IMR-90 (cell line): Measurements from ENCODE around the gene NXF1. TPM values are rescaled to one million over a fixed set of nuclear protein-coding genes. Genes with fewer than 3 reads are reported as not detected.

Experiments used
- ATAC-seq: fragments of 200-7000 bp; cut with Tn5 transposase; 2 replicates; pipeline ENCODE4 v1.9.1; 2020; ENCODE audit warnings: low read depth, mild to moderate bottlenecking, moderate library complexity
- BruUV-seq: library from RNA; stranded (reverse); fragments of 400-500 nt; replicated peaks from 2 replicates; lab custom pipeline; 2021; lab: Mats Ljungman, UMichigan
- CTCF ChIA-PET: fragments of 300-600 bp; formaldehyde crosslinking; extraction: SDS; loops from one replicate; lab custom pipeline; 2021; ENCODE audit warnings: antibody characterized with exemption; lab: Yijun Ruan, JAX
- POLR2A ChIA-PET: fragments of 300-600 bp; sonication (Branson Sonifier 250); formaldehyde crosslinking; loops from one replicate; lab custom pipeline; 2022; ENCODE audit warnings: antibody characterized with exemption; ENCODE audit not compliant: unreplicated experiment; lab: Charles Lee
- DNase-seq: peaks from one replicate; pipeline ENCODE4 v3.0.0; 2013
- H2AFZ ChIP-seq: replicated peaks from 2 replicates; pipeline ENCODE3; 2013; ENCODE audit warnings: low read length, mild to moderate bottlenecking; ENCODE audit not compliant: poor library complexity
- H2AK5ac ChIP-seq: 2 replicates; pipeline ENCODE4 v1.6.1; 2013; ENCODE audit warnings: low read depth, low read length, inconsistent platforms
- H2AK9ac ChIP-seq: replicated peaks from 2 replicates; pipeline ENCODE3; 2013; ENCODE audit warnings: mild to moderate bottlenecking, low read depth, low read length, moderate library complexity; ENCODE audit not compliant: poor library complexity
- H2BK120ac ChIP-seq: 2 replicates; pipeline ENCODE4 v1.6.1; 2013; ENCODE audit warnings: low read depth, low read length, inconsistent platforms
- H2BK15ac ChIP-seq: 3 replicates; pipeline ENCODE4 v1.6.1; 2013; ENCODE audit warnings: low read depth, low read length, inconsistent platforms
- H2BK20ac ChIP-seq: 2 replicates; pipeline ENCODE4 v1.6.1; 2013; ENCODE audit warnings: low read depth, mild to moderate bottlenecking, inconsistent platforms, low read length, moderate library complexity
- H2BK5ac ChIP-seq: 2 replicates; pipeline ENCODE4 v1.6.1; 2013; ENCODE audit warnings: mild to moderate bottlenecking, low read depth, low read length, inconsistent platforms; ENCODE audit not compliant: poor library complexity, severe bottlenecking
- H3K14ac ChIP-seq: replicated peaks from 2 replicates; pipeline ENCODE4 v1.6.1; 2013; ENCODE audit warnings: low read depth, low read length, inconsistent platforms
- H3K18ac ChIP-seq: 2 replicates; pipeline ENCODE4 v1.6.1; 2013; ENCODE audit warnings: low read depth, low read length, control low read depth
- H3K23ac ChIP-seq: 2 replicates; pipeline ENCODE4 v1.6.1; 2013; ENCODE audit warnings: low read depth, low read length, inconsistent platforms
- H3K27ac ChIP-seq: 2 replicates; pipeline ENCODE4 v1.5.1; 2013; ENCODE audit warnings: mild to moderate bottlenecking, control low read depth, low read length; ENCODE audit not compliant: insufficient read depth
- H3K27me3 ChIP-seq: 2 replicates; pipeline ENCODE4 v1.6.1; 2013; ENCODE audit warnings: low read length; ENCODE audit not compliant: control insufficient read depth, insufficient read depth
- H3K36me3 ChIP-seq: 2 replicates; pipeline ENCODE4 v1.6.1; 2013; ENCODE audit warnings: low read length, mixed read lengths; ENCODE audit not compliant: control insufficient read depth, insufficient read depth
- H3K4ac ChIP-seq: 2 replicates; pipeline ENCODE4 v1.6.1; 2013; ENCODE audit warnings: low read depth, low read length, inconsistent platforms
- H3K4me1 ChIP-seq: 2 replicates; pipeline ENCODE4 v1.6.1; 2013; ENCODE audit warnings: low read length, mixed read lengths; ENCODE audit not compliant: control insufficient read depth, insufficient read depth
- H3K4me2 ChIP-seq: 2 replicates; pipeline ENCODE4 v1.6.1; 2013; ENCODE audit warnings: low read depth, mild to moderate bottlenecking, control low read depth, low read length, moderate library complexity
- H3K4me3 ChIP-seq: 2 replicates; pipeline ENCODE4 v1.5.1; 2013; ENCODE audit warnings: low read depth, mild to moderate bottlenecking, control low read depth, low read length, moderate library complexity; ENCODE audit not compliant: insufficient read depth
- H3K56ac ChIP-seq: 2 replicates; pipeline ENCODE4 v1.6.1; 2013; ENCODE audit warnings: low read length, inconsistent platforms; ENCODE audit not compliant: insufficient read depth; ENCODE audit errors: extremely low read depth
- H3K79me1 ChIP-seq, 2 experiments: 2 replicates each; pipeline ENCODE4 v1.6.1; 2013; ENCODE audit warnings: low read length in 2 of 2, inconsistent platforms in 1 of 2, low read depth in 1 of 2
- H3K9ac ChIP-seq: 2 replicates; pipeline ENCODE4 v1.6.1; 2013; ENCODE audit warnings: low read depth, low read length, control low read depth
- H3K9me1 ChIP-seq: 2 replicates; pipeline ENCODE4 v1.6.1; 2013; ENCODE audit warnings: low read length, inconsistent platforms; ENCODE audit not compliant: insufficient read depth
- H3K9me3 ChIP-seq: 2 replicates; pipeline ENCODE4 v1.6.1; 2013; ENCODE audit warnings: low read length; ENCODE audit not compliant: control insufficient read depth, insufficient read depth
- H4K20me1 ChIP-seq: 2 replicates; pipeline ENCODE4 v1.6.1; 2013; ENCODE audit warnings: low read length, inconsistent platforms; ENCODE audit not compliant: insufficient read depth
- H4K5ac ChIP-seq: 2 replicates; pipeline ENCODE4 v1.6.1; 2013; ENCODE audit warnings: mild to moderate bottlenecking, low read depth, low read length, control low read depth
- H4K8ac ChIP-seq, 2 experiments: 2 replicates each; pipeline ENCODE4 v1.6.1; 2013; ENCODE audit warnings: low read depth in 2 of 2, low read length in 2 of 2, control low read depth in 1 of 2, inconsistent platforms in 1 of 2
- H4K91ac ChIP-seq: 2 replicates; pipeline ENCODE4 v1.6.1; 2013; ENCODE audit warnings: low read depth, low read length, inconsistent platforms; ENCODE audit not compliant: insufficient read depth
- BHLHE40 ChIP-seq: fragments of 150-350 bp; IDR thresholded peaks from 2 replicates; pipeline ENCODE4 v1.6.1; 2016; ENCODE audit warnings: mild to moderate bottlenecking, low read depth, low read length
- CEBPB ChIP-seq: IDR thresholded peaks from 2 replicates; pipeline ENCODE4 v1.6.1; 2012; ENCODE audit warnings: low read depth, low read length, improper control_type of control experiment
- CHD1 ChIP-seq: IDR thresholded peaks from 2 replicates; pipeline ENCODE4 v1.6.1; 2012; ENCODE audit warnings: low read depth, low read length, improper control_type of control experiment
- MAZ ChIP-seq: IDR thresholded peaks from 2 replicates; pipeline ENCODE4 v1.6.1; 2012; ENCODE audit warnings: low read depth, mild to moderate bottlenecking, low read length, improper control_type of control experiment, moderate library complexity, borderline replicate concordance
- MXI1 ChIP-seq: IDR thresholded peaks from 2 replicates; pipeline ENCODE4 v1.6.1; 2012; ENCODE audit warnings: low read depth, mild to moderate bottlenecking, low read length, moderate library complexity, borderline replicate concordance
- NFE2L2 ChIP-seq: fragments of 150-350 bp; IDR thresholded peaks from 2 replicates; pipeline ENCODE4 v1.6.1; 2016; ENCODE audit warnings: low read depth, mild to moderate bottlenecking, low read length
- POLR2A ChIP-seq: IDR thresholded peaks from 2 replicates; pipeline ENCODE4 v1.6.1; 2012; ENCODE audit warnings: mild to moderate bottlenecking, low read depth, low read length
- RAD21 ChIP-seq: IDR thresholded peaks from 2 replicates; pipeline ENCODE4 v1.6.1; 2012; ENCODE audit warnings: low read length, improper control_type of control experiment
- RCOR1 ChIP-seq: IDR thresholded peaks from 2 replicates; pipeline ENCODE4 v1.6.1; 2012; ENCODE audit warnings: mild to moderate bottlenecking, low read length, improper control_type of control experiment; ENCODE audit not compliant: insufficient replicate concordance
- RFX5 ChIP-seq: IDR thresholded peaks from 2 replicates; pipeline ENCODE4 v1.8.0; 2012; ENCODE audit warnings: low read depth, mild to moderate bottlenecking, low read length, moderate library complexity
- SMC3 ChIP-seq: fragments of 150-350 bp; IDR thresholded peaks from 2 replicates; pipeline ENCODE4 v1.6.1; 2016; ENCODE audit warnings: low read depth, mild to moderate bottlenecking, antibody characterized with exemption, low read length, moderate library complexity
- WGBS, 2 experiments: methylation state at CpG; one replicate each; pipeline versions ENCODE4 v1.1.5 to v1.1.7; 2013; ENCODE audit warnings: missing lambda C conversion rate in 2 of 2; ENCODE audit not compliant: insufficient read length in 1 of 2; ENCODE audit errors: extremely low coverage in 2 of 2; 5-methylcytosine and 5-hydroxymethylcytosine counted together
- dilution Hi-C: fragments of 300-500 bp; cut with HindIII; formaldehyde crosslinking; loops from one replicate; pipeline ENCODE4 v1.14.3; 2018; ENCODE audit warnings: low sequenced_read_pairs; ENCODE audit not compliant: unreplicated experiment
- in situ Hi-C: fragments of 300-500 bp; cut with MboI; formaldehyde crosslinking; loops from 3 replicates; pipeline ENCODE4 v1.14.3; 2019; ENCODE audit warnings: low sequenced_read_pairs, inconsistent platforms, mixed read lengths
- intact Hi-C: fragments of 100-400 bp; cut with micrococcal nuclease; formaldehyde crosslinking; loops from 2 replicates; pipeline ENCODE4 v1.10.0; 2022
- polyA plus RNA-seq, 3 experiments: library from polyadenylated mRNA; depleted of rRNA; stranded (reverse); fragments of >200 nt; gene quantifications; 2 replicates each; pipeline ENCODE4 v1.2.3, GENCODE V29; 2012; ENCODE audit warnings: low replicate concordance in 1 of 3
- total RNA-seq: library from RNA; depleted of rRNA; stranded (reverse); fragments of >200 nt; gene quantifications from 2 replicates; pipeline ENCODE4 v1.2.3, GENCODE V29; 2012
- TF ChIP-seq, protein P1 (sequence below): fragments of 150-350 bp; IDR thresholded peaks from 2 replicates; pipeline ENCODE4 v1.6.1; 2016; ENCODE audit warnings: low read depth, mild to moderate bottlenecking, low read length, moderate library complexity, borderline replicate concordance
- TF ChIP-seq, protein P2 (sequence below): fragments of 150-350 bp; IDR thresholded peaks from 2 replicates; pipeline ENCODE4 v1.6.1; 2017; ENCODE audit warnings: mild to moderate bottlenecking, antibody characterized with exemption, low read length, low read depth

The NXF1 gene
- total and polyA plus RNA-seq, 2 of the 4 experiments (the other 2 are of a cell fraction) = 26.3 to 97.4 TPM

DNA sequence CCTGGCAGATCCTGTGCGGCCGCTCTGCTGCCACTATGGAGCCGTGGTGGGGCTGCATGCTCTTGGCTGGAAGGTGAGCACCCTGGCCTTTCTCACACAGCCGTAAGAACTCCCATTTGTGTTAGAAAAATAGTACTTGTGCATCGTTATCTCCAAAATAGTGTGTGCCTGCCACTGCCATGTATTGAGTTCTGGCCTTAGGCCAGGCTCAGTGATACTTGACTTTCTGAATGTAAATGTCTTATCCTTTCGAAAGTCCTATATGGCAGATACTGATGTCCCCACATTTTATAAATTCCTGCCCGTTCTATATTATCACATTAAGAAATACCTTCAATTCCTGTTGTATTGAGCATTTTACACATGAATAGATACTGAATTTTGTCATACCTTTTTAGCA lies 22.5 kb downstream of the NXF1 start:
- Histone ChIP-seq H2BK15ac (no peak overlapping the region), H3K4ac (no peak overlapping the region), H3K56ac (no peak overlapping the region), H3K27ac (no peak overlapping the region), H2AK5ac (no peak overlapping the region), H2AFZ (no peak overlapping the region), H4K5ac (no peak overlapping the region), H3K36me3 (peaks cover 23% of the 10 kb centered on the region; the same call in 1 of the 2 replicates), H3K27me3 (no peaks in the 10 kb centered on the region), H2BK20ac (no peak overlapping the region), H3K9me1 (no peaks in the 10 kb centered on the region), H3K9ac (no peak overlapping the region), H3K4me3 (no peak overlapping the region), H2BK120ac (no peak overlapping the region), H2AK9ac (no peak overlapping the region), H2BK5ac (no peak overlapping the region), H4K20me1 (peaks cover 8% of the 10 kb centered on the region; the same call in 1 of the 2 replicates), H4K8ac (no peak overlapping the region), H3K9me3 (no peaks in the 10 kb centered on the region), H3K23ac (no peak overlapping the region), H3K4me1 (peaks cover 3% of the 10 kb centered on the region; the same call in 1 of the 2 replicates), H4K91ac (no peak overlapping the region), H3K79me1 (peaks cover 7 to 9% of the 10 kb centered on the region in 2 experiments; a peak in 3 of 4 replicates), H3K4me2 (no peak overlapping the region), H3K18ac (no peak overlapping the region), H3K14ac (no peak overlapping the region)
- no TSS peak for BruUV-seq
- dilution Hi-C loops (no loop called here), in situ Hi-C loops (no loop called here), intact Hi-C loops (no loop called here)
- WGBS, 2 experiments = 100% methylated on average over 4 of the region's 7 CpGs; no CpG with 5 or more reads in 1 of the 2 experiments
- DNase-seq (no peak), ATAC-seq (no peak)
- ChIA-PET CTCF (no interaction called here), POLR2A (no interaction called here)
- TF ChIP-seq MXI1 (no peak), RAD21 (no peak), CHD1 (no peak), RCOR1 (no peak), MAZ (no peak), RFX5 (no peak), SMC3 (no peak), BHLHE40 (no peak), POLR2A (no peak), CEBPB (no peak), NFE2L2 (no peak)
- TF ChIP-seq, protein P1, sequence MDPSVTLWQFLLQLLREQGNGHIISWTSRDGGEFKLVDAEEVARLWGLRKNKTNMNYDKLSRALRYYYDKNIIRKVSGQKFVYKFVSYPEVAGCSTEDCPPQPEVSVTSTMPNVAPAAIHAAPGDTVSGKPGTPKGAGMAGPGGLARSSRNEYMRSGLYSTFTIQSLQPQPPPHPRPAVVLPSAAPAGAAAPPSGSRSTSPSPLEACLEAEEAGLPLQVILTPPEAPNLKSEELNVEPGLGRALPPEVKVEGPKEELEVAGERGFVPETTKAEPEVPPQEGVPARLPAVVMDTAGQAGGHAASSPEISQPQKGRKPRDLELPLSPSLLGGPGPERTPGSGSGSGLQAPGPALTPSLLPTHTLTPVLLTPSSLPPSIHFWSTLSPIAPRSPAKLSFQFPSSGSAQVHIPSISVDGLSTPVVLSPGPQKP = no peak
- TF ChIP-seq, protein P2, sequence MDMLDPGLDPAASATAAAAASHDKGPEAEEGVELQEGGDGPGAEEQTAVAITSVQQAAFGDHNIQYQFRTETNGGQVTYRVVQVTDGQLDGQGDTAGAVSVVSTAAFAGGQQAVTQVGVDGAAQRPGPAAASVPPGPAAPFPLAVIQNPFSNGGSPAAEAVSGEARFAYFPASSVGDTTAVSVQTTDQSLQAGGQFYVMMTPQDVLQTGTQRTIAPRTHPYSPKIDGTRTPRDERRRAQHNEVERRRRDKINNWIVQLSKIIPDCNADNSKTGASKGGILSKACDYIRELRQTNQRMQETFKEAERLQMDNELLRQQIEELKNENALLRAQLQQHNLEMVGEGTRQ = no peak
